SK-N-SH treated with all-trans-retinoic acid at 6 μM for 48 hours (cell line): ENCODE measurements around the gene IGFBP2.

Experiments used
- ATAC-seq: fragments of 200-7000 bp; cut with Tn5 transposase; 3 replicates; pipeline ENCODE4 v1.9.1; 2020; ENCODE audit warnings: mild to moderate bottlenecking, moderate library complexity
- ARNTL ChIP-seq: fragments of 450-650 bp; formaldehyde crosslinking; IDR thresholded peaks from 2 replicates; pipeline ENCODE4 v1.5.0; 2020; ENCODE audit warnings: low read depth, mild to moderate bottlenecking, moderate library complexity, borderline replicate concordance
- BACH2 ChIP-seq: fragments of 250-450 bp; sonication (Bioruptor Pico); IDR thresholded peaks from 2 replicates; pipeline ENCODE4 v1.9.0; 2021; ENCODE audit warnings: mild to moderate bottlenecking, borderline replicate concordance
- CREB5 ChIP-seq: fragments of 250-450 bp; sonication (Bioruptor Pico); IDR thresholded peaks from 2 replicates; pipeline ENCODE4 v1.5.1; 2020; ENCODE audit warnings: low read depth, mild to moderate bottlenecking, moderate library complexity
- CSDC2 ChIP-seq: fragments of 250-450 bp; sonication (Bioruptor Pico); IDR thresholded peaks from 2 replicates; pipeline ENCODE4 v1.5.0; 2020; ENCODE audit warnings: mild to moderate bottlenecking, moderate library complexity
- CSRNP3 ChIP-seq: fragments of 250-450 bp; sonication (Bioruptor Pico); IDR thresholded peaks from 2 replicates; pipeline ENCODE4 v1.5.1; 2021; ENCODE audit warnings: mild to moderate bottlenecking, moderate library complexity
- ESRRG ChIP-seq: fragments of 250-450 bp; sonication (Bioruptor Pico); IDR thresholded peaks from 2 replicates; pipeline ENCODE4 v1.6.1; 2021; ENCODE audit warnings: mild to moderate bottlenecking
- GLIS3 ChIP-seq: fragments of 250-450 bp; sonication (Bioruptor Pico); IDR thresholded peaks from 2 replicates; pipeline ENCODE4 v1.5.0; 2020; ENCODE audit warnings: mild to moderate bottlenecking, moderate library complexity
- ISL1 ChIP-seq: fragments of 250-450 bp; sonication (Bioruptor Pico); IDR thresholded peaks from 2 replicates; pipeline ENCODE4 v2.1.2; 2022; ENCODE audit warnings: mild to moderate bottlenecking, moderate library complexity
- OSR1 ChIP-seq: fragments of 250-450 bp; sonication (Bioruptor Pico); IDR thresholded peaks from 2 replicates; pipeline ENCODE4 v1.8.0; 2022; ENCODE audit warnings: moderate library complexity, mild to moderate bottlenecking, inconsistent platforms
- POU6F1 ChIP-seq: fragments of 250-450 bp; sonication (Bioruptor Pico); IDR thresholded peaks from 2 replicates; pipeline ENCODE4 v1.8.0; 2021; ENCODE audit warnings: low read depth, mild to moderate bottlenecking, moderate library complexity, borderline replicate concordance
- PPARA ChIP-seq: fragments of 250-450 bp; sonication (Bioruptor Pico); IDR thresholded peaks from 2 replicates; pipeline ENCODE4 v1.5.0; 2020; ENCODE audit warnings: mild to moderate bottlenecking, borderline replicate concordance
- RARB ChIP-seq: fragments of 250-450 bp; sonication (Bioruptor Pico); IDR thresholded peaks from 2 replicates; pipeline ENCODE4 v1.8.0; 2021; ENCODE audit warnings: mild to moderate bottlenecking, moderate library complexity
- SNAI2 ChIP-seq: fragments of 250-450 bp; sonication (Bioruptor Pico); IDR thresholded peaks from 2 replicates; pipeline ENCODE4 v1.5.0; 2020; ENCODE audit warnings: mild to moderate bottlenecking, moderate library complexity
- TCF4 ChIP-seq: fragments of 250-450 bp; sonication (Bioruptor Pico); IDR thresholded peaks from 2 replicates; pipeline ENCODE4 v1.8.0; 2021; ENCODE audit warnings: mild to moderate bottlenecking, moderate library complexity, borderline replicate concordance
- TOX ChIP-seq: fragments of 250-450 bp; sonication (Bioruptor Pico); IDR thresholded peaks from 2 replicates; pipeline ENCODE4 v1.8.0; 2021; ENCODE audit warnings: mild to moderate bottlenecking, moderate library complexity, borderline replicate concordance
- ZC3H10 ChIP-seq: fragments of 250-450 bp; sonication (Bioruptor Pico); IDR thresholded peaks from 2 replicates; pipeline ENCODE4 v1.5.1; 2021; ENCODE audit warnings: mild to moderate bottlenecking, moderate library complexity
- ZFP3 ChIP-seq: fragments of 250-450 bp; sonication (Bioruptor Pico); IDR thresholded peaks from 2 replicates; pipeline ENCODE4 v1.5.0; 2020; ENCODE audit warnings: mild to moderate bottlenecking, moderate library complexity
- ZFP30 ChIP-seq: fragments of 450-650 bp; formaldehyde crosslinking; IDR thresholded peaks from 2 replicates; pipeline ENCODE4 v1.5.0; 2022; ENCODE audit warnings: mild to moderate bottlenecking, moderate library complexity
- ZNF565 ChIP-seq: fragments of 450-650 bp; formaldehyde crosslinking; conservative IDR thresholded peaks from 2 replicates; pipeline ENCODE4 v1.5.0; 2020; ENCODE audit warnings: low read depth, mild to moderate bottlenecking, moderate library complexity
- ZNF70 ChIP-seq: fragments of 450-650 bp; formaldehyde crosslinking; IDR thresholded peaks from 2 replicates; pipeline ENCODE4 v1.5.0; 2020; ENCODE audit warnings: mild to moderate bottlenecking, moderate library complexity
- ZNF8 ChIP-seq: fragments of 450-650 bp; formaldehyde crosslinking; IDR thresholded peaks from 2 replicates; pipeline ENCODE4 v1.5.0; 2020; ENCODE audit warnings: mild to moderate bottlenecking, moderate library complexity

Gene IGFBP2

GRCh38 chr2:216683846-216684245 lies 50.6 kb downstream of the IGFBP2 start (continued):
- no peak for TF ChIP-seq POU6F1

- ATAC-seq, result no peak
- TF ChIP-seq PPARA (CRISPR knock-in tag) (no peak), ZNF565 (CRISPR knock-in tag) (no peak), CSRNP3 (CRISPR knock-in tag) (no peak), ZFP3 (CRISPR knock-in tag) (no peak), TOX (CRISPR knock-in tag) (no peak)
- TF ChIP-seq, all 23 proteins: peak for 0
These were observed 52.2 kb downstream of the IGFBP2 start for GRCh38 chr2:216685327-216685875.

- ATAC-seq, result no peak
- no peak for TF ChIP-seq OSR1 (CRISPR knock-in tag)
- TF ChIP-seq TCF4 (CRISPR knock-in tag), result no peak
- no peak for TF ChIP-seq ZNF8 (CRISPR knock-in tag)
- TF ChIP-seq BACH2 (CRISPR knock-in tag), result no peak
- no peak for TF ChIP-seq ZNF565 (CRISPR knock-in tag)
- TF ChIP-seq PPARA (CRISPR knock-in tag), result no peak
- TF ChIP-seq ARNTL (CRISPR knock-in tag), result no peak
- no peak for TF ChIP-seq ZNF70 (CRISPR knock-in tag)
- no peak for TF ChIP-seq ESRRG (CRISPR knock-in tag)
- TF ChIP-seq SNAI2, result no peak
- TF ChIP-seq ISL1 (CRISPR knock-in tag), result no peak
- TF ChIP-seq POU6F1, result no peak
- no peak for TF ChIP-seq CREB5 (CRISPR knock-in tag)
- no peak for TF ChIP-seq CSDC2 (CRISPR knock-in tag)
- TF ChIP-seq ZFP3 (CRISPR knock-in tag), result no peak
- TF ChIP-seq RARB (CRISPR knock-in tag), result no peak
- TF ChIP-seq, all 23 proteins: peak for 0
These were observed 53.9 kb downstream of the IGFBP2 start for GRCh38 chr2:216687111-216687510.

- no peak for ATAC-seq
- TF ChIP-seq OSR1 (CRISPR knock-in tag), result no peak
- TF ChIP-seq, all 23 proteins: peak for 0
These were observed 54.4 kb downstream of the IGFBP2 start for GRCh38 chr2:216687646-216688045.

GRCh38 chr2:216688731-216689340 lies 55.6 kb downstream of the IGFBP2 start:
- ATAC-seq, result no peak
- TF ChIP-seq BACH2 (CRISPR knock-in tag) (no peak), ZNF70 (CRISPR knock-in tag) (no peak), ZFP30 (no peak), GLIS3 (no peak), CSRNP3 (CRISPR knock-in tag) (no peak), TCF4 (CRISPR knock-in tag) (no peak), ARNTL (CRISPR knock-in tag) (no peak), SNAI2 (no peak), POU6F1 (no peak), CREB5 (CRISPR knock-in tag) (no peak), ZC3H10 (CRISPR knock-in tag) (no peak), OSR1 (CRISPR knock-in tag) (no peak)
